ENCODE measurements around the gene ENO3.
A peak's percentile ranks its signal among the peaks of the same experiment; 100 is the strongest.
"Not testable (repeated sequence)": the region's sequence is repeated elsewhere in the genome, so short reads cannot be mapped to it uniquely, and the experiment has no call there.

ENO3 gene

DNA sequence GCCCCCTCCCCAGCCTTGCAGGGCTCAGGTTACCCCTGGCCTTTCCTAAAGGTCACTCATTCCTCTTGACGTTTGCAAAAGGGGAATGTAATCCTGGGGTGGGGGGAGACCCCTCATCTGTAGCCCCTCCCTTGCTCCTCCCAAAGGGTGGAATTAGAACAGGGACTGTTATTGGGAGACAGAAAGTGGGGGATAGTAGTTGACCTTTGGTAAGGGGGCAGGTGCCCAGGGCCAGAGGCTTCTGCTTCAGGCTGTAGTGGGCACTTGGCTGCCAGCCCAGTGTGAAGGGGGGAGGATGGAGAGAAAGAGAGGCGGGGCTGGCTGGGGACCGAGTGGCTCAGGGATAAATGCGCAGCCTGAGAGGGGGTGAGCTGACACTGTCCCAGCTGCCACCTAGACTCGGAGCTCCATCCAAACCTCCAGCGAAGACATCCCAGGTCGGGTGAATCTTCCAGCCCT lies at the start of gene ENO3:
Gene ENO3, plus strand, starts transcription at position 374 of the 459 bp plus-strand sequence. CDS start 711 bp downstream, outside the sequence.
- peak; percentile 6 for DNase-seq

DNA sequence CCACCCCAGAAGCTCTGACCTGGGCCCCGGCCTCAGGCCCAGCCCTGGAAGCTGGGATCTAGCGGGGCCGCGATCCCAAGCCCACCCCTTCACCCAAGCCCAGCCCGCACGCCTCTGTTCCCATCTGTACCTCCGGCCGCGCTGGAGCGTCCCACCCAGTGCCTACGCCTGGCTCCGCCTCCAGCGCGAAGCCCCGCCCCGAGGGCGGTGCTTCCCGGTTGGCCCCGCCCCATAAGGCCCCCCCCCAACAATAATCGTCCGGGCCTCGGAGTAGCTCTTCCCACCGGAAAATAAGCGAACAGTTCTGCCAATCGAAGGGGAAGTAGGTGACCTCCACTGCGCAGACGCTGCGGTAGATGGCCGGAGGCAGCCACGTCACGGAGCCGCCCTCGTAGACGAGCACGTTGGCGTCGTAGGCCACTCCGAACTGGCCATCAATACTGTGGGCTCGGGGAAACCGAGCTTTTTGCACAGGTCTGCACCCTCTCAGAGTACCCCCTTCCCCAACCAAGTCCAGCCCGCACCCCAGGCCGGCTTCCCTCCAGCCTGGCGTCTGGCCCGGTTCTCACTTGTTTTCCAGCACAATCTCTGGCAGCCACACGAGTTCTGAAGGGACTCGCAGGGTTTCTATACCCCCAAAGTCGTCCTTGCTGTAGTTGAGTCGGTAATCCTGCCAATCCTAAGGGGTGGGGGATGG lies 49.1 kb upstream of the ENO3 start:
- no peak for DNase-seq

GRCh38 chr17:4902540-4902939 lies 48.4 kb upstream of the ENO3 start:
- no peak for DNase-seq

GRCh38 chr17:4903051-4903818 lies 47.7 kb upstream of the ENO3 start, which contains the start of gene CHRNE:
Gene CHRNE (minus strand): TSS chr17:4903098. CDS start chr17:4903063, 35 bp downstream.
- DNase-seq, result peak; percentile 32

DNA sequence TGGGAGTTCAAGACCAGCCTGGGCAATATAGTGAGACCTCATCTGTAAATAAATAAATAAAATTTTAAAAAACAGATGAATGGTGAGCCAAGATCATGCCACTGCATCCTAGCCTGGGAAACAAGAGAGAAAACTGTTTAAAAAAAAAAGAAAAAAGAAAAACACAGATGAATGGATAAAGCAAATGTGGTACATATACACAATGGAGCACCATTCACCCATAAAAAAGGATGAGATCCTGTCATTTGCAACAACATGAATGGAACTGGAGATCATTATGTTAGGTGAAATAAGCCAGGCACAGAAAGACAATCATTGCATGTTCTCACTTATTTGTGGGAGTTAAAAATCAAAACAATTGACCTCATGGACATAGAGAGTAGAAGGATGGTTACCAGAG lies 44.3 kb upstream of the ENO3 start:
- DNase-seq, result not testable (repeated sequence)

GRCh38 chr17:4908301-4908700 lies 42.6 kb upstream of the ENO3 start:
- DNase-seq, result no peak

DNA sequence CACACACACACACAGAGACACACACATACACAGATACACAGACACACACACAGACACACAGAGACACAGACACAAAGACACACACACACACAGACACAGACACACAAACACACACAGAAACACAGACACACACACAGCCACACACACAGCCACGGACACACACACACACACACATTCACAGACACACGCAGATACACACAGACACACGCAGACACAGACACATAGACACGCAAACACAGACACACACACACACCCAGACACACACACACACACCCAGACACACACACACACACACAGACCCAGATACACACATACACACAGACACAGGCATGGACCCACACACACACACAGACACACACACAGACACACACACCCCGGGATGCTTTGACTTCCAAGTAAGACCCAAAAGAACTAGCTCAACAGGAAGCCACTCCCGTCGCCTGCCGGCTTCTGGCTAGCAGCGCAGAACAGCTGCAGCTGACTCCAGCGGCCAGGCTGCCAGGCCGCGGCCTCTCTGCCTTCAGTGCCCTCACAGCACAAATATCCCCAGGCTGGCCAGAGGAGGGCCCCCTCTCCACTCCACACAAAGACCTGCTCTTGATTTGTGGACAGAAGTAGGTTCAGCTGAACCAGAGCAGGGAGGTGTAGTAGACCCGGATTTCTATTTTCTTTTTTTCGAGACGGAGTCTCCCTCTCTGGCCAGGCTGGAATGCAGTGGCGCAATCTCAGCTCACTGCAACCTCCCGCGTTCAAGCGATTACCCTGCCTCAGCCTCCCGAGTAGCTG lies 42.0 kb upstream of the ENO3 start:
- peak; percentile 58 for DNase-seq

DNA sequence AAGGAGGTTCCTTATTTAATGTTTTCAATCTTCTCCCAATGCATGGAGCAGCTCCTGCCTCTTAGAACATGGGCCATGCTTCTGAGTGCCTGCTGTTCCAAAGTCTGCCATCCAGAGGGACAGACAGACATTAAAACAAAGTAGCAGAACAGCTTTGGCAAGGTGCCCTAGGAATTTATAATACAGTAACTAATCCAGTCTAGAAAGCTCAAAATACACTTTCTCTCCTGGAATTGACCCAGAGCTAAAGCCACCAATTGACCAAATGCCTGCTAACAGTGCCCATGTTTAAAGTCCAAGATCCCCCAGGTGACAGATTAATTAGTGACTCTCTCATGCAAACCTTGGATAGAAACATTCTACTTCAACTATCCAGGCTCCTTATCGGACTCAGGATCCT lies 36.9 kb upstream of the ENO3 start:
- DNase-seq, result no peak

- DNase-seq, result not testable (repeated sequence)
Observed at GRCh38 chr17:4914551-4914950, 36.4 kb upstream of the ENO3 start.

DNA sequence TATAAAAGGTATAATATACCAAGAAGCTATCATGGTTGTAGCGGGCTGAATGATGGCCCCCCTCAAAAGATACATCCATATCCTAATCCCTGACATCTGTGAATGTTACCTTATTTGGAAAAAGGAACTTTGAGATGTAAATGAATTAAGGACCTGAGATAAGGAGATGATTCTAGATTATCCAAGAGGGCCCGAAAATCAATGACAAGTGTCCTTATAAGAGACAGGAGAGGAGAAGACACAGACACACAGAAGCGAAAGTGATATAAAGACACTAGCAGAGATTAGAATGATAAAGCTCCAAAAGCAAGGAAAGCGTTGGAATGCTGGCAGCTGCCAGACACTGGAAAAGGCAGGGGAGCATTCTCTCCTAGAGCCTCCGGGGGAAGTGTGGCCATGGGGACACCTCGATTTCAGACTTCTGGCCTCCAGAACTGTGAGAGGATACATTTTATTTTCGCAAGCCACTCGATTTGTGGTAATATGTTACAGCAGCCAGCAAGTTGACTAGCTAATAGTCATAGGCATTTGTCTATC lies 31.3 kb upstream of the ENO3 start:
- no peak for DNase-seq

- no peak for DNase-seq
Observed at GRCh38 chr17:4920351-4921048, 30.4 kb upstream of the ENO3 start.

- DNase-seq, result no peak
Observed at GRCh38 chr17:4921320-4921719, 29.6 kb upstream of the ENO3 start.

- DNase-seq, result not testable (repeated sequence)
Observed at GRCh38 chr17:4926577-4927335, 24.2 kb upstream of the ENO3 start.

- no peak for DNase-seq
Observed at GRCh38 chr17:4928881-4929280, 22.0 kb upstream of the ENO3 start.

GRCh38 chr17:4931963-4932362 lies 19.0 kb upstream of the ENO3 start, which contains the start of gene GP1BA:
Gene GP1BA (plus strand): TSS chr17:4932277. CDS start chr17:4932605, 328 bp downstream.
- DNase-seq, result no peak

DNA sequence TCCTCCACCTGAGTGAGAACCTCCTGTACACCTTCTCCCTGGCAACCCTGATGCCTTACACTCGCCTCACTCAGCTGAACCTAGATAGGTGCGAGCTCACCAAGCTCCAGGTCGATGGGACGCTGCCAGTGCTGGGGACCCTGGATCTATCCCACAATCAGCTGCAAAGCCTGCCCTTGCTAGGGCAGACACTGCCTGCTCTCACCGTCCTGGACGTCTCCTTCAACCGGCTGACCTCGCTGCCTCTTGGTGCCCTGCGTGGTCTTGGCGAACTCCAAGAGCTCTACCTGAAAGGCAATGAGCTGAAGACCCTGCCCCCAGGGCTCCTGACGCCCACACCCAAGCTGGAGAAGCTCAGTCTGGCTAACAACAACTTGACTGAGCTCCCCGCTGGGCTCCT lies 18.2 kb upstream of the ENO3 start:
- DNase-seq, result no peak

GRCh38 chr17:4933646-4934045 lies 17.3 kb upstream of the ENO3 start:
- DNase-seq, result no peak

GRCh38 chr17:4934173-4934979 lies 16.5 kb upstream of the ENO3 start:
- DNase-seq, result peak; percentile 14

GRCh38 chr17:4935650-4936049 lies 15.3 kb upstream of the ENO3 start:
- no peak for DNase-seq

- DNase-seq, result no peak
Observed at GRCh38 chr17:4936436-4936835, 14.5 kb upstream of the ENO3 start.

DNA sequence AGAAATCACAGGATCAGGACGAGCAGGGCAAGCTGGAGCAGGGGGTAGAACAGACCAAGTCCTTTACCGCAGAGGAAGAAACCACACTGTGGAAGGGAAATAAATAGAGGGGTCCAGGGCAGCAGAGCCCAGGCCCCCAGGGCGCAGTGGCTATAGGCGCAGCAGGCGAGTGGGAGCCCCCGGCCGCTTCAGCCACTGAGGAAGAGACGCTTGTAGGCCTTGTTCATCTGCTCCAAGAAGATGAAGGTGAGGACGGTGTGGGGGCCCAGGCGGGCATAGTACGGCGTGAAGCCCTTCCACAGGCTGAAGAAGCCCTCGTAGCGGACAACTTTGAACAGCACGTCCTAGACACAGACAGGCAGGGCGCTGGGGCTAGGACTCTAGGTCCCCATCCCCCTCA lies 13.4 kb upstream of the ENO3 start:
- DNase-seq, result no peak
